Measurements from ENCODE around the gene AMBRA1.

DNA sequence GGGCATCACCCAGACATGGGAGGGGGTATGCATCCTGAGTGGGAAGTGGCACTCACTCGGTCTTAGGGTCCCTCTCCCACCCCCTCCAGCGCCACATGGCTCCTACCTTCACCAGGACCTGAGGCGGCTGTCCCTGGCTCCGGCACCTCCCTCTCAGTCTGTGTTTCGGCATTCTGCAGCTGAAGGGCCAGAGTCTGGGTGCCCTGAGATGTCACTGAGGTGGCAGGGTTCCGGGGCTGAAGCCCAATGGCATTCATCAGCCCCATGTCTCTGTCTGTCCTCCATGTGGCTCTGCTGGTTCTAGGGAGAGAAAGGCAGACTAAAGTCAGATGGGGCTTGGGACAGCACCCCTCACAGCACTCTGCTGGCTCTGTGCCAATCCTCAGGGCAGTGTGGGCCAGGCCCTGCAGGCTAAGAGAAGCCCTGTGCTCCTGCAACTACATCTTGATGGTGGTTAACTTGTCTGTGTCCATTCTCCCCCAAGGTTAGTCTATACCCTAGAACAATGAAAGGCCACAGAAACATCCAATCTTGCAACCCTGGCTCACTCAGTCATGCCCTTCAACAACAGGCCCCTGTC lies 185.3 kb downstream of the AMBRA1 start:
- TF ChIP-seq, protein P1, sequence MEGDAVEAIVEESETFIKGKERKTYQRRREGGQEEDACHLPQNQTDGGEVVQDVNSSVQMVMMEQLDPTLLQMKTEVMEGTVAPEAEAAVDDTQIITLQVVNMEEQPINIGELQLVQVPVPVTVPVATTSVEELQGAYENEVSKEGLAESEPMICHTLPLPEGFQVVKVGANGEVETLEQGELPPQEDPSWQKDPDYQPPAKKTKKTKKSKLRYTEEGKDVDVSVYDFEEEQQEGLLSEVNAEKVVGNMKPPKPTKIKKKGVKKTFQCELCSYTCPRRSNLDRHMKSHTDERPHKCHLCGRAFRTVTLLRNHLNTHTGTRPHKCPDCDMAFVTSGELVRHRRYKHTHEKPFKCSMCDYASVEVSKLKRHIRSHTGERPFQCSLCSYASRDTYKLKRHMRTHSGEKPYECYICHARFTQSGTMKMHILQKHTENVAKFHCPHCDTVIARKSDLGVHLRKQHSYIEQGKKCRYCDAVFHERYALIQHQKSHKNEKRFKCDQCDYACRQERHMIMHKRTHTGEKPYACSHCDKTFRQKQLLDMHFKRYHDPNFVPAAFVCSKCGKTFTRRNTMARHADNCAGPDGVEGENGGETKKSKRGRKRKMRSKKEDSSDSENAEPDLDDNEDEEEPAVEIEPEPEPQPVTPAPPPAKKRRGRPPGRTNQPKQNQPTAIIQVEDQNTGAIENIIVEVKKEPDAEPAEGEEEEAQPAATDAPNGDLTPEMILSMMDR (IDR thresholded peaks at IDR 0.05): no peak
- TF ChIP-seq POLR2A (IDR thresholded peaks at IDR 0.05) (no peak), POLR2AphosphoS5 (IDR thresholded peaks at IDR 0.05) (no peak), EP300 (IDR thresholded peaks at IDR 0.05) (no peak)
